ENCODE results near the gene RAB18.
A peak's percentile ranks its signal among the peaks of the same experiment; 100 is the strongest.

RAB18 gene

GRCh38 chr10:27547482-27547881, 43.4 kb downstream of the RAB18 start:
- H3K9me2 ChIP-seq (replicated peaks; ENCODE audit: low read depth, low read length) = no peaks in the 10 kb centered on the region
- peaks cover 5% of the 10 kb centered on the region; the same call in 1 of the 2 replicates for H3K36me3 ChIP-seq (ENCODE audit: insufficient read depth, low read length)
- H2AFZ ChIP-seq (ENCODE audit: low read length) = no peak overlapping the region
- no peaks in the 10 kb centered on the region for H3K27me3 ChIP-seq (ENCODE audit: insufficient read depth, low read length, poor library complexity, severe bottlenecking)
- H3K4me1 ChIP-seq (ENCODE audit: insufficient read depth, low read length, poor library complexity, severe bottlenecking) = no peaks in the 10 kb centered on the region
- H3K4me3 ChIP-seq (ENCODE audit: low read length, poor library complexity, severe bottlenecking) = no peak overlapping the region
- H3F3A ChIP-seq (ENCODE audit: low read depth) = no peaks in the 10 kb centered on the region
- H4K20me1 ChIP-seq (ENCODE audit: insufficient read depth, low read length, poor library complexity, severe bottlenecking) = no peaks in the 10 kb centered on the region
- no peak overlapping the region for H3K9ac ChIP-seq (ENCODE audit: low read depth, low read length, poor library complexity, severe bottlenecking)
- no peak overlapping the region for H3K4me2 ChIP-seq (ENCODE audit: low read depth, low read length, poor library complexity, severe bottlenecking)
- H3K9me3 ChIP-seq (ENCODE audit: insufficient read depth, low read depth, low read length) = no peaks in the 10 kb centered on the region
- TF ChIP-seq EZH2phosphoT487 (IDR thresholded peaks at IDR 0.05; ENCODE audit: borderline replicate concordance) = no peak
- TF ChIP-seq, protein P1, sequence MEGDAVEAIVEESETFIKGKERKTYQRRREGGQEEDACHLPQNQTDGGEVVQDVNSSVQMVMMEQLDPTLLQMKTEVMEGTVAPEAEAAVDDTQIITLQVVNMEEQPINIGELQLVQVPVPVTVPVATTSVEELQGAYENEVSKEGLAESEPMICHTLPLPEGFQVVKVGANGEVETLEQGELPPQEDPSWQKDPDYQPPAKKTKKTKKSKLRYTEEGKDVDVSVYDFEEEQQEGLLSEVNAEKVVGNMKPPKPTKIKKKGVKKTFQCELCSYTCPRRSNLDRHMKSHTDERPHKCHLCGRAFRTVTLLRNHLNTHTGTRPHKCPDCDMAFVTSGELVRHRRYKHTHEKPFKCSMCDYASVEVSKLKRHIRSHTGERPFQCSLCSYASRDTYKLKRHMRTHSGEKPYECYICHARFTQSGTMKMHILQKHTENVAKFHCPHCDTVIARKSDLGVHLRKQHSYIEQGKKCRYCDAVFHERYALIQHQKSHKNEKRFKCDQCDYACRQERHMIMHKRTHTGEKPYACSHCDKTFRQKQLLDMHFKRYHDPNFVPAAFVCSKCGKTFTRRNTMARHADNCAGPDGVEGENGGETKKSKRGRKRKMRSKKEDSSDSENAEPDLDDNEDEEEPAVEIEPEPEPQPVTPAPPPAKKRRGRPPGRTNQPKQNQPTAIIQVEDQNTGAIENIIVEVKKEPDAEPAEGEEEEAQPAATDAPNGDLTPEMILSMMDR (conservative IDR thresholded peaks at IDR 0.05; ENCODE audit: low read length) = no peak
- no peaks in the 10 kb centered on the region for H3K79me2 ChIP-seq (ENCODE audit: insufficient read depth, low read length)

DNA sequence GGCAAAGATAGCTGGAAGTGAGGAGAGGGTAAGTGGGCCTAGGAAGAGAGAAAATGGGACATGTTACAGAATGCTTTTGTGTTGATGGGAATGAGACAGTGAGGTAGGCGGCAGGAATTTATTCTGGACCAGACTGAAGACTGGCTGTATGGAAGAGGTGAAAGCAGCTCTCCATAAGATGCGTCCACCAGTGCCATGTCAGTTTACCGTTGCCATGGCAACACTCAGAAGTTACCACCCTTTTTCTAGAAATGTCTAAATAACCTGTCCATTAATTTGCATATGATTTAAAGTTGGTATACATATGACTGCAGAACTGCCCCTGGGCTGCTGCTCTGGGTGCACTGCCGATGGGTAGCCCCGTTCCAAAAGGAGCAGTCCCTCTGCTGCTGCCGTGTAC, 46.7 kb downstream of the RAB18 start:
- H3K27me3 ChIP-seq (ENCODE audit: insufficient read depth, low read length, poor library complexity, severe bottlenecking) = no peaks in the 10 kb centered on the region
- no peaks in the 10 kb centered on the region for H3K79me2 ChIP-seq (ENCODE audit: insufficient read depth, low read length)
- no peaks in the 10 kb centered on the region for H3F3A ChIP-seq (ENCODE audit: low read depth)
- H4K20me1 ChIP-seq (ENCODE audit: insufficient read depth, low read length, poor library complexity, severe bottlenecking) = no peaks in the 10 kb centered on the region
- no peaks in the 10 kb centered on the region for H3K9me2 ChIP-seq (replicated peaks; ENCODE audit: low read depth, low read length)
- no peak overlapping the region for H3K4me3 ChIP-seq (ENCODE audit: low read length, poor library complexity, severe bottlenecking)
- no peak for TF ChIP-seq EZH2phosphoT487 (IDR thresholded peaks at IDR 0.05; ENCODE audit: borderline replicate concordance)
- H2AFZ ChIP-seq (ENCODE audit: low read length) = no peak overlapping the region
- no peak overlapping the region for H3K9ac ChIP-seq (ENCODE audit: low read depth, low read length, poor library complexity, severe bottlenecking)
- H3K4me1 ChIP-seq (ENCODE audit: insufficient read depth, low read length, poor library complexity, severe bottlenecking) = no peaks in the 10 kb centered on the region
- H3K9me3 ChIP-seq (ENCODE audit: insufficient read depth, low read depth, low read length) = no peaks in the 10 kb centered on the region
- no peaks in the 10 kb centered on the region for H3K36me3 ChIP-seq (ENCODE audit: insufficient read depth, low read length)
- H3K4me2 ChIP-seq (ENCODE audit: low read depth, low read length, poor library complexity, severe bottlenecking) = no peak overlapping the region

DNA sequence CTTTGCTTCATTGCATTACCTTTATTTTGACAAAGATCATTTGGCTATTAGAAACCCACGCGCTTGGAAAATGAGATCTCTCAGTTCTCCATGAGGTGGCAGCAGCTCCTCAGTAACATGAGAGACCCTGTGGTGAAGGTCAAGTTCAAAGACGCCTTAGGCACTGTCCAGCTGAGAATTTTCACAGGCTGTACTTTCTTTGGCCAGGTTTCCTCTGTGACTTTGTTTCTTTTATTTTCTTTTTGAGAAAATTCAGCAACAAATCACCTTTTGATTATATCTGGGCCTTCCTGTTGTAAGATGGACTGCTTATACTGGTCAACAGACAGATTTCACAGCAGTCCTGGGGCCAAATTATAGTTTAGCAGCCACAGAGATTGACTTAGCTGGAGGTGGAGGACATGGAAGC, 54.5 kb downstream of the RAB18 start:
- Histone ChIP-seq H2AFZ (ENCODE audit: low read length) (no peak overlapping the region), H3K79me2 (ENCODE audit: insufficient read depth, low read length) (no peaks in the 10 kb centered on the region), H3K4me3 (ENCODE audit: low read length, poor library complexity, severe bottlenecking) (no peak overlapping the region), H3K4me1 (ENCODE audit: insufficient read depth, low read length, poor library complexity, severe bottlenecking) (no peaks in the 10 kb centered on the region), H3K9ac (ENCODE audit: low read depth, low read length, poor library complexity, severe bottlenecking) (no peak overlapping the region), H3K4me2 (ENCODE audit: low read depth, low read length, poor library complexity, severe bottlenecking) (no peak overlapping the region), H3K36me3 (ENCODE audit: insufficient read depth, low read length) (no peaks in the 10 kb centered on the region), H3F3A (ENCODE audit: low read depth) (no peaks in the 10 kb centered on the region), H3K27me3 (ENCODE audit: insufficient read depth, low read length, poor library complexity, severe bottlenecking) (no peaks in the 10 kb centered on the region), H3K9me2 (replicated peaks; ENCODE audit: low read depth, low read length) (no peaks in the 10 kb centered on the region), H3K9me3 (ENCODE audit: insufficient read depth, low read depth, low read length) (no peaks in the 10 kb centered on the region), H4K20me1 (ENCODE audit: insufficient read depth, low read length, poor library complexity, severe bottlenecking) (no peaks in the 10 kb centered on the region)
- no peak for TF ChIP-seq EZH2phosphoT487 (IDR thresholded peaks at IDR 0.05; ENCODE audit: borderline replicate concordance)
- TF ChIP-seq, protein P1 (conservative IDR thresholded peaks at IDR 0.05; ENCODE audit: low read length) = peak; percentile 93

DNA sequence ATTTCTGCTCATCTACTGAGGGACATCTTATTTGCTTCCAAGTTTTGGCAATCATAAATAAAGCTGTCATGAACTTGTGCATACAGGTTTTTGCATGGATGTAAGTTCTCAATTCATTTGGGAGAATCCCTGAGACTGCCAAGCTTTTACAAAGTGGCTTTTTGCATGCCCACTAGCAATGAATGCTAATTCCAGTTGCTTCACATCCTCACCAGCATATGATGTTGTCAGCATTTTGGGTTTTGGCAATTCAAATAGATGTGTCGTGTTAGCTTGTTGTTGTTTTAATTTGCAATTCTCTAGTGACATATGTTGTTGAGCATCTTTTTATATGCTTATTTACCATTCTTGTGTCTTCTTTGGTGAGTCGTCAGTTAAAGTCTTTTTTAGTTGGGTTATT, 57.2 kb downstream of the RAB18 start:
- H3K4me1 ChIP-seq (ENCODE audit: insufficient read depth, low read length, poor library complexity, severe bottlenecking) = no peaks in the 10 kb centered on the region
- no peak overlapping the region for H3K4me2 ChIP-seq (ENCODE audit: low read depth, low read length, poor library complexity, severe bottlenecking)
- H4K20me1 ChIP-seq (ENCODE audit: insufficient read depth, low read length, poor library complexity, severe bottlenecking) = no peaks in the 10 kb centered on the region
- H3K9me2 ChIP-seq (replicated peaks; ENCODE audit: low read depth, low read length) = no peaks in the 10 kb centered on the region
- no peaks in the 10 kb centered on the region for H3K79me2 ChIP-seq (ENCODE audit: insufficient read depth, low read length)
- no peaks in the 10 kb centered on the region for H3F3A ChIP-seq (ENCODE audit: low read depth)
- no peak overlapping the region for H2AFZ ChIP-seq (ENCODE audit: low read length)
- H3K9ac ChIP-seq (ENCODE audit: low read depth, low read length, poor library complexity, severe bottlenecking) = no peak overlapping the region
- H3K9me3 ChIP-seq (ENCODE audit: insufficient read depth, low read depth, low read length) = no peaks in the 10 kb centered on the region
- H3K4me3 ChIP-seq (ENCODE audit: low read length, poor library complexity, severe bottlenecking) = no peak overlapping the region
- no peaks in the 10 kb centered on the region for H3K27me3 ChIP-seq (ENCODE audit: insufficient read depth, low read length, poor library complexity, severe bottlenecking)
- no peak for TF ChIP-seq EZH2phosphoT487 (IDR thresholded peaks at IDR 0.05; ENCODE audit: borderline replicate concordance)
- TF ChIP-seq, protein P1 (conservative IDR thresholded peaks at IDR 0.05; ENCODE audit: low read length) = no peak
- H3K36me3 ChIP-seq (ENCODE audit: insufficient read depth, low read length) = no peaks in the 10 kb centered on the region
